Heart left ventricle (tissue), 16 donors: Measurements from ENCODE around the gene SVBP. TPM values are rescaled to one million over a fixed set of nuclear protein-coding genes. Genes with fewer than 3 reads are reported as not detected.

Experiments used
- ATAC-seq, 4 donors: fragments of 200-7000 bp; cut with Tn5 transposase; one replicate each; pipeline ENCODE4 v1.9.1; 2020 to 2022; ENCODE audit warnings: moderate library complexity in 4 of 4, mild to moderate bottlenecking in 3 of 4, moderate number of reproducible peaks in 1 of 4
- DNase-seq, 5 donors: peaks; one replicate each; pipeline ENCODE4 v3.0.0-alpha.2; 2020
- H3K27ac ChIP-seq, 12 donors: fragments of 200-600 bp; sonication (generic) in 4 of 12; one replicate each; pipeline versions ENCODE4 v1.5.0 to v1.8.0; 2016 to 2022; ENCODE audit warnings: mild to moderate bottlenecking in 2 of 12
- H3K27me3 ChIP-seq, 9 donors: fragments of 200-600 bp; sonication (generic) in 2 of 9; one replicate each; pipeline versions ENCODE4 v1.5.1 to v1.8.0; 2016 to 2022; ENCODE audit warnings: mild to moderate bottlenecking in 3 of 9
- H3K36me3 ChIP-seq, 9 donors: fragments of 200-600 bp; sonication (generic) in 2 of 9; one replicate each; pipeline versions ENCODE4 v1.5.0 to v1.8.0; 2018 to 2022; ENCODE audit warnings: mild to moderate bottlenecking in 2 of 9
- H3K4me1 ChIP-seq, 12 donors: fragments of 200-600 bp; sonication (generic) in 4 of 12; one replicate each; pipeline versions ENCODE4 v1.5.0 to v1.8.0; 2016 to 2022; ENCODE audit warnings: mild to moderate bottlenecking in 3 of 12
- H3K4me3 ChIP-seq, 12 donors: fragments of 200-600 bp; sonication (generic) in 4 of 12; one replicate each; pipeline versions ENCODE4 v1.5.0 to v1.8.0; 2017 to 2022; ENCODE audit warnings: mild to moderate bottlenecking in 9 of 12, moderate library complexity in 4 of 12
- H3K9me3 ChIP-seq, 12 donors: fragments of 200-600 bp; sonication (generic) in 4 of 12; one replicate each; pipeline versions ENCODE4 v1.5.0 to v1.8.0; 2016 to 2022; ENCODE audit warnings: mild to moderate bottlenecking in 1 of 12
- POLR2A ChIP-seq, 2 donors: fragments of 450-650 bp; IDR thresholded peaks; one replicate each; pipeline ENCODE4 v1.6.1; 2017; ENCODE audit warnings: antibody characterized with exemption in 2 of 2, mild to moderate bottlenecking in 2 of 2, moderate library complexity in 2 of 2
- WGBS, 4 donors: extraction: QIAGEN DNeasy Blood & Tissue Kit in 2 of 4; methylation state at CpG; one replicate each; pipeline versions ENCODE4 v1.1.5 to v1.1.7; 2013 to 2018; 5-methylcytosine and 5-hydroxymethylcytosine counted together
- intact Hi-C, 10 donors: fragments of 100-400 bp; cut with DNase I; formaldehyde crosslinking; loops; one replicate each; pipeline versions ENCODE4 v1.11.1 to v1.14.2; 2022
- polyA plus RNA-seq, 2 donors: library from polyadenylated mRNA; stranded (reverse); fragments of 200-250 nt; gene quantifications; one replicate each; pipeline ENCODE4 v1.2.3, GENCODE V29; 2013
- total RNA-seq, 9 donors: library from RNA; depleted of rRNA in 2 of 9; stranded (reverse); fragments of >200 nt in 2 of 9; fragmentation: NEBNext Ultra II Directional in 3 of 9; extraction: Animal tissue kit (Norgen Biotek cat#: 25700) in 3 of 9; gene quantifications; one replicate each; pipeline versions ENCODE4 v1.1.0 to v1.2.4, GENCODE V29; 2016 to 2023
- TF ChIP-seq, protein P1 (sequence below), 12 donors: fragments of 200-600 bp; sonication (generic) in 4 of 12; IDR thresholded peaks; one replicate each; pipeline versions ENCODE4 v1.5.0 to v1.8.0; 2018 to 2022; ENCODE audit warnings: antibody characterized with exemption in 12 of 12, mild to moderate bottlenecking in 5 of 12
- donor health status: ischemic (EF 13 %, LVEDD 7.1; RV severe dilation, severe dysfunction).
- donor health status: healthy with polysubstance abuse.
- donor health status: DM: no; HTN: yes; CAD: no.
- donor health status: DM: no; HTN: no; CAD: no.
- donor health status: ischemic (EF 25% LVEDD 6.9; RV normal size, moderate dysfunction).
- donor health status: ischemic (EF 25% LVEDD 5.7; RV mildly dilated, moderate dysfunction).
- donor health status: healthy.
- donor health status: DM: yes; HTN: yes; CAD: no.
- donor health status: ischemic (EF 35%, LVEDD 5.7; RV mildly dilated, moderate dysfunction).
- donor health status: nonischemic (EF 11% LVEDD 7.7; RV severe dilation, severe dysfunction).
- donor health status: DM: yes; HTN: yes; CAD: no.
- donor health status: PGD.
- donor health status: ischemic (EF 29% LVEDD 5.4; RV normal size, mild dysfunction).
- donor health status: nonischemic (EF 23%, LVEDD 6.1; RV moderate dilation, normal function).

The SVBP gene
- total and polyA plus RNA-seq, 11 donors = 11.5 to 33.5 (median 16.5) TPM

DNA sequence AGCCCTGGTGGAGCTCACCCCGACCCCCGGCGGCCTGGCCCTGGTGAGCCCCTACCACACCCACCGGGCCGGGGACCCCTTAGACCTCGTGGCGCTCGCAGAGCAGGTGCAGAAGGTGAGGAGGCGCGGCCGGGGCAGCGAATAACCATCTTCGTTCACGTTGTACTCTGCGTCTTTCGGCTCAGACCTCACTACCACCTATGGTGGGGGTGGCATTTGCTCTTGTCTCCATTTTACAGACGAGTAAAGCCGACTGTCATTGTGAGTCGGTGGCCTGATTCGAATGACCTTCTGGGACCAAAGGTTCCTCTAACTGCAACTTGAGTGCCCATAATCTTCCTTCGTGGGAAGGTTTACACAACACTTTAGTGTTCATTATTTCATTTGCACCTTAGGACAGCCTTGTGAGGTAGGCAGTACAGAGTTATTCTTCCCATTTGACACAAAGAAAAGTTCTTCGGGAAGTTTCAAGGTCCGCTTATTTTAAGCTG lies 49.6 kb downstream of the SVBP start:
- 1 to 3% (median 2%) methylated on average over 14 to 23 of the region's 23 CpGs for WGBS, 4 donors
- Histone ChIP-seq H3K4me3 (peak overlapping the region; percentile 82 to 98 (median 94)), H3K9me3 (no peaks in the 10 kb centered on the region), H3K27me3 (no peaks in the 10 kb centered on the region), H3K36me3 (peaks cover 0 to 5% (median 0%) of the 10 kb centered on the region in 9 donors), H3K27ac (peak overlapping the region; percentile 72 to 97 (median 92)), H3K4me1 (peaks cover 3 to 48% (median 30%) of the 10 kb centered on the region in 12 donors)
- peak; percentile 2 to 47 (median 21) for ATAC-seq
- DNase-seq = no peak
- TF ChIP-seq, protein P1, sequence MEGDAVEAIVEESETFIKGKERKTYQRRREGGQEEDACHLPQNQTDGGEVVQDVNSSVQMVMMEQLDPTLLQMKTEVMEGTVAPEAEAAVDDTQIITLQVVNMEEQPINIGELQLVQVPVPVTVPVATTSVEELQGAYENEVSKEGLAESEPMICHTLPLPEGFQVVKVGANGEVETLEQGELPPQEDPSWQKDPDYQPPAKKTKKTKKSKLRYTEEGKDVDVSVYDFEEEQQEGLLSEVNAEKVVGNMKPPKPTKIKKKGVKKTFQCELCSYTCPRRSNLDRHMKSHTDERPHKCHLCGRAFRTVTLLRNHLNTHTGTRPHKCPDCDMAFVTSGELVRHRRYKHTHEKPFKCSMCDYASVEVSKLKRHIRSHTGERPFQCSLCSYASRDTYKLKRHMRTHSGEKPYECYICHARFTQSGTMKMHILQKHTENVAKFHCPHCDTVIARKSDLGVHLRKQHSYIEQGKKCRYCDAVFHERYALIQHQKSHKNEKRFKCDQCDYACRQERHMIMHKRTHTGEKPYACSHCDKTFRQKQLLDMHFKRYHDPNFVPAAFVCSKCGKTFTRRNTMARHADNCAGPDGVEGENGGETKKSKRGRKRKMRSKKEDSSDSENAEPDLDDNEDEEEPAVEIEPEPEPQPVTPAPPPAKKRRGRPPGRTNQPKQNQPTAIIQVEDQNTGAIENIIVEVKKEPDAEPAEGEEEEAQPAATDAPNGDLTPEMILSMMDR (IDR thresholded peaks at IDR 0.05) = no peak
- no peak for TF ChIP-seq POLR2A (IDR thresholded peaks at IDR 0.05)
- intact Hi-C loops = loop anchor here in 7 of 10 donors (1.0 to 10.0 kb wide), 9 partner anchors 50 to 433 kb away; partner anchors contain the start of genes YBX1 (in 6 of the 7), ERMAP (in 2 of the 7), SVBP (in 2 of the 7) and FOXJ3 (in 1 of the 7)

DNA sequence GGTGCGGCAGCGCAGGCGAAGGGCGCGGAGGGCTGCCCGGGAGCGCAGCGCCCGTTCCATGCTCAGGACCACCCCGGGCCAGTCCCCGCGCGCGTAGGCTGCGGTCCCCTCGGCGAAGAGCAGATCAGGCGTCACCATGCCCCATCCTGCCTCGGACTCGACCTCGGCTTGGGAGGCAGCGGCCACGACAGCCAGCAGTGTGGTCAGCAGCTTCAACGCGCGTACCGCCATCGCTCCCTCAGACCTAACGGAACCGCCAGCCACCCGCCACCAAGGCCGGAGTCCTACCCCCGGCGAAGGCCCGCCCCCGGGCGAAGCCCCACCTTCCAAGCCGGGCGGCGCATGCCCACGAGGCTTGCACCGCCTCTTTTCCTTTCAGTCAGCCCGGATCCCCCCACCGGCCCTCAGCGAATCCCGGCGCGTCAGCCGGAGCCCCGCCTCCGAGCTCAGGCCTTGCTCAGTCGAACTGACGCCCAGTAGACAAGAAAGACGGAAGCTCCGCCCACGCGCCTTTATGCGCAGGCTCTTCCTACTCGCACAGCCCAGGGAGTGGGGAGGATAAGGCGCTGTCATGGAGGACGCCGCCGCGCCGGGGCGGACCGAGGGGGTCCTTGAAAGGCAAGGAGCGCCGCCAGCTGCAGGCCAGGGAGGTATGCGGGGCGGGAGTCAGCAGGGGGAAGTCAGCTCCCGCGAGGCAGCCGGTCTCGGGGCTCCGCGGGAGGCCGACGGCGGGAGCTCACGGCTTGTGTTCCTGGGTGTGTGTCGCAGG lies 50.3 kb downstream of the SVBP start, which contains the start of the genes C1orf50 and P3H1:
TSS of gene C1orf50 (plus strand) at position 509 of the 769 bp plus-strand sequence. CDS start at position 572, 63 bp downstream.
TSS of gene P3H1 (minus strand) at position 288 of the 769 bp plus-strand sequence. CDS start at position 231, 57 bp downstream.
- peak; percentile 96 to 99 (median 98) for ATAC-seq
- H3K4me1 ChIP-seq = peaks cover 3 to 47% (median 30%) of the 10 kb centered on the region in 12 donors
- intact Hi-C loops = loop anchor here in 7 of 10 donors (1.0 to 10.0 kb wide), 9 partner anchors 50 to 432 kb away; partner anchors contain the start of genes YBX1 (in 6 of the 7), ERMAP (in 2 of the 7), SVBP (in 2 of the 7) and FOXJ3 (in 1 of the 7)

GRCh38 chr1:42765832-42766740 lies 51.1 kb downstream of the SVBP start:
- 0 to 2% (median 1%) methylated on average over 9 to 44 of the region's 44 CpGs for WGBS, 4 donors
- peaks cover 3 to 46% (median 29%) of the 10 kb centered on the region in 12 donors for H3K4me1 ChIP-seq
- H3K36me3 ChIP-seq = peaks cover 0 to 18% (median 13%) of the 10 kb centered on the region in 9 donors
- H3K9me3 ChIP-seq = no peaks in the 10 kb centered on the region
- DNase-seq = peak; percentile 33 to 76 (median 46)
- no peak for TF ChIP-seq POLR2A (IDR thresholded peaks at IDR 0.05)
- TF ChIP-seq, protein P1 (IDR thresholded peaks at IDR 0.05) = peak in 9 of 12 donors; percentile 24 to 61 (median 35)
- peak overlapping the region; percentile 57 to 95 (median 90) for H3K27ac ChIP-seq
- peak in 2 of 4 donors; percentile 0 to 17 for ATAC-seq
- intact Hi-C loops = loop anchor here in 7 of 10 donors (5.0 to 10.0 kb wide), 8 partner anchors 51 to 431 kb away; partner anchors contain the start of genes YBX1 (in 6 of the 7), ERMAP (in 1 of the 7), FOXJ3 (in 1 of the 7) and SVBP (in 1 of the 7)
- H3K4me3 ChIP-seq = peak overlapping the region; percentile 70 to 98 (median 94)
- H3K27me3 ChIP-seq = no peaks in the 10 kb centered on the region

More for the DNA sequence above, 50.3 kb downstream of the SVBP start, which contains the start of the genes C1orf50 and P3H1:
- Histone ChIP-seq H3K36me3 (peaks cover 0 to 10% (median 5%) of the 10 kb centered on the region in 9 donors), H3K27me3 (no peaks in the 10 kb centered on the region), H3K9me3 (no peaks in the 10 kb centered on the region), H3K4me3 (peak within 1 kb of the TSS; percentile 82 to 98 (median 94)), H3K27ac (peak within 1 kb of the TSS; percentile 72 to 97 (median 92))
- 0 to 1% (median 1%) methylated on average over 40 to 82 of the region's 82 CpGs for WGBS, 4 donors
- peak; percentile 98 to 99 for TF ChIP-seq POLR2A (IDR thresholded peaks at IDR 0.05)
- TF ChIP-seq, protein P1 (IDR thresholded peaks at IDR 0.05) = peak in 1 of 12 donors; percentile 10
- DNase-seq = peak; percentile 100
